Ovary (tissue), 9 donors: ENCODE data around the gene SBF2. TPM values are rescaled to one million over a fixed set of nuclear protein-coding genes. Genes with fewer than 3 reads are reported as not detected.

Experiments used
- DNase-seq, 5 donors: peaks; one replicate each; pipeline ENCODE4 v3.0.0-alpha.2; 2019 to 2020
- H3K27ac ChIP-seq, 2 donors: fragments of 200-600 bp; one replicate each; pipeline versions ENCODE4 v1.5.1 to v1.8.0; 2019 to 2022
- H3K27me3 ChIP-seq: fragments of 200-600 bp; one replicate; pipeline ENCODE4 v1.8.0; 2022
- H3K36me3 ChIP-seq: fragments of 200-600 bp; sonication (generic); one replicate; pipeline ENCODE4 v1.5.1; 2019
- H3K4me1 ChIP-seq: one replicate; pipeline ENCODE4 v1.8.1; 2013; ENCODE audit warnings: mild to moderate bottlenecking, moderate library complexity; ENCODE audit not compliant: insufficient read depth
- H3K4me3 ChIP-seq: fragments of 200-600 bp; sonication (generic); one replicate; pipeline ENCODE4 v1.5.1; 2017
- H3K9me3 ChIP-seq, 2 donors: fragments of 200-600 bp in 1 of 2; sonication (generic) in 1 of 2; one replicate each; pipeline versions ENCODE4 v1.5.1 to v1.8.1; 2013 to 2019; ENCODE audit warnings: mild to moderate bottlenecking in 1 of 2, moderate library complexity in 1 of 2
- CTCF ChIP-seq, 3 donors: fragments of 450-650 bp in 2 of 3; fragments of 200-600 bp in 1 of 3; IDR thresholded peaks; one replicate each; pipeline versions ENCODE4 v1.5.1 to v1.8.0; 2016 to 2022; ENCODE audit warnings: antibody characterized with exemption in 3 of 3, mild to moderate bottlenecking in 1 of 3
- EP300 ChIP-seq: sonication (generic); formaldehyde crosslinking; IDR thresholded peaks from one replicate; pipeline ENCODE4 v1.6.1; 2017; ENCODE audit warnings: antibody characterized with exemption
- POLR2A ChIP-seq: fragments of 450-650 bp; IDR thresholded peaks from one replicate; pipeline ENCODE4 v1.6.1; 2017; ENCODE audit warnings: antibody characterized with exemption, mild to moderate bottlenecking, moderate library complexity
- WGBS, 3 donors: extraction: QIAGEN DNeasy Blood & Tissue Kit in 1 of 3; methylation state at CpG; one replicate each; pipeline versions ENCODE4 v1.1.5 to v1.1.7; 2013 to 2017; 5-methylcytosine and 5-hydroxymethylcytosine counted together
- intact Hi-C, 4 donors: fragments of 100-400 bp; cut with DNase I; formaldehyde crosslinking; loops; one replicate each; pipeline versions ENCODE4 v1.11.0 to v1.15.1; 2022 to 2023
- polyA plus RNA-seq, 2 donors: library from polyadenylated mRNA; stranded (reverse); fragments of 200-250 nt in 1 of 2; fragments of 350-450 nt in 1 of 2; fragmentation: Illumina TruSeq in 1 of 2; extraction: RNeasy Lipid Tissue Mini Kit (QIAGEN cat#74804) in 1 of 2; gene quantifications; one replicate each; pipeline ENCODE4 v1.2.3, GENCODE V29; 2013 to 2014
- total RNA-seq, 7 donors: library from RNA; depleted of rRNA in 2 of 7; stranded (reverse); fragments of >200 nt in 2 of 7; fragmentation: NEBNext Ultra II Directional in 3 of 7; extraction: Animal tissue kit (Norgen Biotek cat#: 25700) in 3 of 7; gene quantifications; one replicate each; pipeline versions ENCODE4 v1.1.0 to v1.2.4, GENCODE V29; 2016 to 2023
- donor health status: DM: no; HTN: no; CAD: no; lungs with moderate emphysema.
- donor health status: DM: no; HTN: no; CAD: no.
- donor health status: Bipolar disorder and iron deficiency.
- donor health status: DM: yes; HTN: yes; CAD: no.
- donor health status: DM: no; HTN: no; CAD: no.
- donor health status: DM: yes; HTN: yes; CAD: no.

SBF2 gene
- total and polyA plus RNA-seq, 9 donors: 27.4 to 77.5 (median 50.8) TPM

- WGBS, 3 donors: 87 to 93% (median 91%) methylated on average over 2 of the region's 2 CpGs
- H3K36me3 ChIP-seq: no peaks in the 10 kb centered on the region
- H3K9me3 ChIP-seq: no peaks in the 10 kb centered on the region
- H3K27ac ChIP-seq: no peak overlapping the region
- no peak for DNase-seq
- no peaks in the 10 kb centered on the region for H3K27me3 ChIP-seq
- no peaks in the 10 kb centered on the region for H3K4me1 ChIP-seq
- intact Hi-C loops: no loop called here
- no peak for TF ChIP-seq EP300
- no peak for TF ChIP-seq POLR2A
- TF ChIP-seq CTCF (IDR thresholded peaks at IDR 0.05): no peak
- H3K4me3 ChIP-seq: no peak overlapping the region
Measured at GRCh38 chr11:10150800-10151199, 143.2 kb downstream of the SBF2 start.

GRCh38 chr11:10149553-10149952, 144.5 kb downstream of the SBF2 start:
- Histone ChIP-seq H3K27me3 (no peaks in the 10 kb centered on the region), H3K4me3 (no peak overlapping the region), H3K27ac (no peak overlapping the region), H3K9me3 (no peaks in the 10 kb centered on the region), H3K36me3 (no peaks in the 10 kb centered on the region), H3K4me1 (no peaks in the 10 kb centered on the region)
- intact Hi-C loops: no loop called here
- no peak for DNase-seq
- TF ChIP-seq EP300 (no peak), POLR2A (no peak), CTCF (IDR thresholded peaks at IDR 0.05) (no peak)

GRCh38 chr11:10147195-10147594, 146.8 kb downstream of the SBF2 start:
- H3K9me3 ChIP-seq: no peaks in the 10 kb centered on the region
- H3K27me3 ChIP-seq: no peaks in the 10 kb centered on the region
- no peak overlapping the region for H3K27ac ChIP-seq
- TF ChIP-seq POLR2A (no peak), CTCF (IDR thresholded peaks at IDR 0.05) (no peak), EP300 (no peak)
- H3K4me1 ChIP-seq: no peaks in the 10 kb centered on the region
- H3K4me3 ChIP-seq: no peak overlapping the region
- DNase-seq: no peak
- WGBS, 3 donors: 95 to 98% (median 96%) methylated on average over 3 of the region's 3 CpGs
- H3K36me3 ChIP-seq: no peaks in the 10 kb centered on the region
- intact Hi-C loops: no loop called here

GRCh38 chr11:10144954-10145353, 149.1 kb downstream of the SBF2 start:
- Histone ChIP-seq H3K4me3 (no peak overlapping the region), H3K4me1 (peaks cover 2% of the 10 kb centered on the region), H3K27ac (no peak overlapping the region), H3K9me3 (no peaks in the 10 kb centered on the region), H3K27me3 (no peaks in the 10 kb centered on the region), H3K36me3 (no peaks in the 10 kb centered on the region)
- WGBS, 3 donors: 93 to 94% (median 93%) methylated on average over 4 of the region's 4 CpGs
- intact Hi-C loops: no loop called here
- no peak for DNase-seq
- TF ChIP-seq POLR2A: no peak
- TF ChIP-seq EP300: no peak
- TF ChIP-seq CTCF (IDR thresholded peaks at IDR 0.05): no peak

GRCh38 chr11:10139656-10140055, 154.4 kb downstream of the SBF2 start:
- DNase-seq: no peak
- no peak for TF ChIP-seq POLR2A
- TF ChIP-seq CTCF (IDR thresholded peaks at IDR 0.05): no peak
- TF ChIP-seq EP300: no peak
- no peaks in the 10 kb centered on the region for H3K36me3 ChIP-seq
- H3K4me1 ChIP-seq: peaks cover 4% of the 10 kb centered on the region
- no peaks in the 10 kb centered on the region for H3K9me3 ChIP-seq
- intact Hi-C loops: loop anchor here in 1 of 4 donors (5.0 kb wide), 1 partner anchor 848 kb away; no protein-coding TSS in a partner anchor
- H3K4me3 ChIP-seq: no peak overlapping the region
- H3K27me3 ChIP-seq: no peaks in the 10 kb centered on the region
- WGBS, 3 donors: 35 to 63% (median 38%) methylated on average over 2 of the region's 2 CpGs
- no peak overlapping the region for H3K27ac ChIP-seq
